Measurements from ENCODE around the gene PDE8B.
A peak's percentile ranks its signal among the peaks of the same experiment; 100 is the strongest.

Gene PDE8B

DNA sequence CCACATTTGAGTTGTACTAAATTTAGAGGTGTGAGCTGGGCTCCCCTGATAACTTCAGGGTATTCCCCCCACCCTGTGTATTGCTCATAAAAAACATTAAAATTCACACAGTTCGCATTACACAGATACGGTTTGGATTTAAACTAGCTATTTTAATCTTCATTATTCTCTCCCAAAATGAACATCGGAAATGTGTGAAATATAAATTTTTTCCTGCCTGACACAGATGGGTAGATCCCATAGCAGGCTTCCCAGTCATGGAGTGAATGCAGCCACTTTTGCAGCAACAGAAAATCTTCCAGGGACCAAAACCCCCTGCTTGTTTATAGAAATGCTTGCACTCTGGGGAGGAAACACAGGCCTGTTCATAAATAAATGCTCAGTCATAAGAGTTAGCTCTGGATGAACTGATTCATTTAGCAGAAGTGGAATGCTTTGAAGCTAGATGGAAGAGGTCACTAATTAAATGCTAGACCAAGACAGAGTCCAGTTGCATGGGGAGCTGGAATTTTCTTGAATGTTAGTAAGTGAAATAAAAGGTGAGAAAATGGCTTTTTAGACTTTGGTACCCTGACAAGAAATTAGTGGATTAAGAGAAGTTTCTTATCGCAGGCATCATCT lies 115.6 kb downstream of the PDE8B start:
- Mint-ChIP-seq H3K27me3 (peaks cover 7% of the 10 kb centered on the region), H3K4me3 (no peak overlapping the region), H3K4me1 (peaks cover 23% of the 10 kb centered on the region), H3K27ac (no peak overlapping the region), H3K9me3 (no peaks in the 10 kb centered on the region), H3K36me3 (ENCODE audit: low read depth) (no peaks in the 10 kb centered on the region)
- ATAC-seq (no peak), DNase-seq (no peak)

DNA sequence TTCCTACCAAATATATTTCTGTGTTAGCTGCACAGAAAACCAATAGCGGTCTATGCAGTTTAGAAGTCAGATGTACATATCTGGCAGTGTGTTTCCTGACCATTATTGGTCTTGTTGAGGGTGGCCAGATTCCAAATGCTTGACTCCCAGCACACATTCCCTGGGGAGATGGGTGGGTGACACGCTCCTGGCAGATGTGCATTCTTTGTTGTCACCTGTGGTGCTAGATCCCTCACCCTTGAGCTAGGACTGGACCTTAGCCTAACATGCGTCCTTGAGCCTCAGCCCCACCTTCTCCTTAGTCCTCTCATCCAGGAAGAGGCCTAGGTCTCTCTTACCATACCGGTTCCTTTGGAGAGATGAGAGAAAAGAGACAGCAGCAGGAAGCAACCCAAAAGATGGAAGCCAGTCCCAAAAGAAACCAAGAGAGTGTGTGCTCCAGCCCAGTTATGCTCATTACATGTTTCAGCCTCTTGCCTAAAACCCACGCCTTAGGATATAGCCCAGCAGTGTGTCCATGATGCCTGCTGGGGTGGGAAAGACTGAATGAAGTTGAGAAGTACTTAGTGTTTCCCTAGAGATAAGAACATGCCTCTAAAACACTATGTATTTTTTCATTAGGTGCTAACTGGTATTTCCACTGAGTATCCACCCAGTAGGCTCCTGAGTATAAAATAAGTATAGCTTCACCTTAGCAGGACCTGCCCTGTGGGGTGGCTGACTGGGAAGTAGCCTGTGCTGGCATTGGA lies 116.7 kb downstream of the PDE8B start:
- Mint-ChIP-seq H3K4me1 (peaks cover 23% of the 10 kb centered on the region), H3K4me3 (no peak overlapping the region), H3K9me3 (no peaks in the 10 kb centered on the region), H3K27me3 (peaks cover 10% of the 10 kb centered on the region), H3K27ac (no peak overlapping the region), H3K36me3 (ENCODE audit: low read depth) (no peaks in the 10 kb centered on the region)
- ATAC-seq (no peak), DNase-seq (no peak)

DNA sequence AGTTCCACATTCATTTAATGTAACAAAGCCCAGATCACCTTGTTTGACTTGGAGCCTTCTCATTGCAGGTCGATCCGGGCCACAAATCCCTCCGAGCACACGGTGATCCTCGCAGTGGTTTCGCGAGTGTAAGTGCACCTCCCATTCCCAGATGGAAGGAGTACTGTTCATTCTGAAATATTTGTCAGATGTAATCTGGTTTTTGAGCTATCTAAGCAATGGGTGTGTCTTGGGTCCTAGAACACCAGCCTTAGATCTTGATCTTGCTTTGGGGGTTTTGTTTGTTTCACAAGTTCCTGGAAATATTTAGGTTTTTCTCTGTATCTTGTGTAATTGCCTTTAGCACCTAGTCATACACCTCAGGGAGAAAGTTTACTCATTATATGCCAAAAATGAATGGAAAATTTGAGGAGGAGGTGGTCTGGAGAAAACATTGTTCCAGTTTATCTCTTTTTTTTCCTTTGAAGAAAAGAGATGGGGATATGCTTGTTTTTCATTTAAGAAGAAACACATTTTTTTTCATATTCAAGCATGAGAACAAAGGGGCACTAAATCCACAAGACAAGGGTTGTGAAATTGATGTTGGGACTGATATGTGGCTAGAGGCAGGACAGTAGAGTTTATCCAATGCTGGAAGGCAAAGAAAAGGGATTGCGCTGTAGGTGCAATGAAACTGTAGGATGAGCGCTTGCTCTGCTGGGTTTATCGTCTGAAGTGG lies 118.6 kb downstream of the PDE8B start:
- Mint-ChIP-seq H3K27me3 (peaks cover 6% of the 10 kb centered on the region), H3K9me3 (no peaks in the 10 kb centered on the region), H3K27ac (peak overlapping the region; percentile 61), H3K4me3 (peak overlapping the region; percentile 4), H3K36me3 (ENCODE audit: low read depth) (no peaks in the 10 kb centered on the region), H3K4me1 (peaks cover 23% of the 10 kb centered on the region)
- ATAC-seq (peak; percentile 83), DNase-seq (no peak)

DNA sequence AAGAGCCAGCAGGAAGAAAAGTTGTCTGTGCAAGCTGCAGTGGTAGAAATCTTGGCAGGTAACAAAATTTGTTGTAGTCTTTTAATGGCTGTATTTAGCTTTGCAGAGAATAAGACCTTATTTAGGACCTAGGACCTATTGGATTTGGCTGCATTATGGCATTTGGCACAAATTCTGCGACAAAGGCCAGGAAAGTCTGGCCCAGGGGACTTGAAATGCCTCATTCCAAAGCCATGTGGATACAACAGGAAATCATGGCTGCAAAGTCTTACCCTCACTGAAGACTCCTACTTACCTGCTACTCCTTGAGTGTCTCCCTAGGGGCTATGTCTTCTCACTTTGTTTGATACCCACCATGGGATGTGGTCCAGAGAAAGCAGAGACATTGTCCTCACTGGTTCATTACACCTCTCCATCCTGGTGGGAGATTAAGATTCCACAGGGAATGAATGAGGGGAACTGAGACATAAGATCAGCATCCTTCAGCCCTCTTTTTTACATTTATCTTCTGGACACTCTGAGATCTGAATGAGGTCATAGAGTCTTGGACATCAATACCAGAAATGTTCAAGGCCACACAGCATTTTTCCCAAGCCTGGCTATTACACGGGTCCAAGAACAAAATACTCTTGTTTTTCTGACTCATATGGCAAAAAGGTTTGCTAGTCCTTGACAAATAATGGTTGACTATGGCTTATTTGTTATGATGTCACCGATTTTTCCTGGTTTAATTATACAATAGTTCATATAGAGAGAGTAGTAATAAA lies 119.4 kb downstream of the PDE8B start:
- Mint-ChIP-seq H3K4me1 (peaks cover 23% of the 10 kb centered on the region), H3K36me3 (ENCODE audit: low read depth) (no peaks in the 10 kb centered on the region), H3K9me3 (no peaks in the 10 kb centered on the region), H3K27ac (peak overlapping the region; percentile 61), H3K4me3 (no peak overlapping the region), H3K27me3 (peaks cover 6% of the 10 kb centered on the region)
- ATAC-seq (no peak), DNase-seq (no peak)

DNA sequence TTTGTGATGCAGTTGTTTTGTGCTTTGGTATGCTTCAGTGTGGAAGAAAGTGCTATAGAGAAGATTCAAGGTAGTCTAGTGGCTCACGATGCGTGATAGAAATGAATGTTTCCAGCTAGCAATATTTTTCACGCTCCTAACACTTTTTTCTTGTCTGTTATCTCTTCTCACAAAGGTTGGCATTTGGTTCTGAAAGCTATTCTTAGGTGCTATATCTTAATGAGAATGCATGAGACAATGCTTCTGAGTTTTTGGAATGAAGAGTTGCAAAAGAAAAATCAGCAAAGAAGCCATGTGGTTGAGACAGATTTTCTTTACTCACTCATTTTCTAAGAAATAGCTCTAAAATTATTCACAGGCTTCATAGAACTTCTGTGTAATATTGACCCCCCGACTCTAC lies 122.6 kb downstream of the PDE8B start:
- Mint-ChIP-seq H3K27me3 (peaks cover 6% of the 10 kb centered on the region), H3K4me1 (peaks cover 20% of the 10 kb centered on the region), H3K4me3 (no peak overlapping the region), H3K27ac (no peak overlapping the region), H3K36me3 (ENCODE audit: low read depth) (no peaks in the 10 kb centered on the region), H3K9me3 (no peaks in the 10 kb centered on the region)
- DNase-seq (no peak), ATAC-seq (no peak)

DNA sequence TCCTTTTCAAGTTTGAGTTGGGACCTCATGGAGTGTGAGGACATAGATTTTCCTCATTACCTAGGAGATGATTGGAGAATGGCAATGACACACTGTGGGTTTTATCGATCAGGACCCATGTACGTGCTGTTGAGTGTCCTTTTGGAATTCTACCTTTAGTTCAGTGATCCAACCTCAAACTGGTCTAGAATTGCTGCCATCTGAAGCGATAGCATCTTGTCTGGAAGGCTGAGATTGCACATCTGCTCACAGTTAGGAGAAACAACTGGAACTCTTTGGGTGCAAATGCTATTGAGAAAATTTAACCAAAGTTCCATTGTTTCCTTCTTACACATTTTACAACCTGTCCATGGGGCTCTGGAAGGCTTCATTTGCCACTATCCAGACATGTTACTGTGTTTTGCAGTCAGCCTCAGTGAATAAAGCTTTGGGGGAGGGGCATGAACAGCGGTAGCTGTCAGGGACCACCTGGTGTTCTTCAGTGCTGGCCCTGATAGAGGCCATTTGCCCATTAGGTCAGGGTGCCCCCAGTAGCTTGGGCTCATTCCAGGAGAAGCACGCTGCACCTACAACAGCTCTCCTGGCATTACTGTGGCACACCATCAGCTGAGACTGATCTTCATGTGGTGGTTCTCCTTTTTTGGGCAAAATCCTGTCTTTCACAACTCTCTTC lies 123.1 kb downstream of the PDE8B start:
- Mint-ChIP-seq H3K27ac (no peak overlapping the region), H3K36me3 (ENCODE audit: low read depth) (no peaks in the 10 kb centered on the region), H3K4me1 (peaks cover 15% of the 10 kb centered on the region), H3K27me3 (peaks cover 6% of the 10 kb centered on the region), H3K4me3 (no peak overlapping the region), H3K9me3 (no peaks in the 10 kb centered on the region)
- ATAC-seq (no peak), DNase-seq (no peak)

DNA sequence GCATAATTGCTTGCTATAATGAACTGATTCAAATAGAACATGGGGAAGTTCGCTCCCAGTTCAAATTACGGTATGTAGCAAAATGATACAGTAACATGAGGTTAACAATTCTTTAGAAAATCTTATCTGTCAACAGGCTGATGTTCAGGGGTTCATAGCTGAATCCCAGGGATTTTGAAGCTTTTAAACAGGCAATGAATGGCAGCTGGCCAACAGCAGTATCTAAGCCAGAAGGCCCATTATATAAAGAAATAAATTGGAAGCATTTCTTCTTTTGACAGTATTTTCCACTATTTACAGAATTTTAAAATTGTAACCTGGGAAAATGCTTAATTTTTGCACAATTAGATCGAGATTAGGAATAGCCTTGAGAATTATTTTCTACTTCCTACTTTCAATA lies 126.8 kb downstream of the PDE8B start:
- H3K36me3 Mint-ChIP-seq (ENCODE audit: low read depth): no peaks in the 10 kb centered on the region
- H3K27ac Mint-ChIP-seq: no peak overlapping the region
- DNase-seq (no peak), ATAC-seq (no peak)
- H3K4me3 Mint-ChIP-seq: no peak overlapping the region
- no peaks in the 10 kb centered on the region for H3K4me1 Mint-ChIP-seq
- no peaks in the 10 kb centered on the region for H3K27me3 Mint-ChIP-seq
- H3K9me3 Mint-ChIP-seq: no peaks in the 10 kb centered on the region

DNA sequence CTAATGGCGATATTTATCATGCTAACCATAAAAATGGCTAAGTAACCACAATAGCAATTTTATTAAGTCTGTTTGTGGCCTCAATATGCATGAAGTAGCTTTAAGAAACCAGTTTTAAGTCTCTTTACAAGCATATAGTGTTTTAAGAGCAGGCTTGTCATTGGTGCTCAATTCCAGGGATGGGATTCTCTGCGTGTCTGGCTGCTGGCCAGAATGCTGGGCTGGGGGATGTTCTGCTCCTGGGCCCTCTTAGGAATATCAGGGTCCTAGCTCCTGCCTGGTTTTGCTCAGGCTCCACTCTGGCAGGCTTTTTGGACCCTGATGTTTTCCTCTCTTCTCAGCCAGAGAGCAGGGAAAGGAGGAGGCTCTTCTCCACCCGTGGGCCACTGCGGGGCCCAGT lies 127.2 kb downstream of the PDE8B start:
- DNase-seq (no peak), ATAC-seq (no peak)
- Mint-ChIP-seq H3K9me3 (no peaks in the 10 kb centered on the region), H3K27me3 (no peaks in the 10 kb centered on the region), H3K4me1 (no peaks in the 10 kb centered on the region), H3K4me3 (no peak overlapping the region), H3K27ac (no peak overlapping the region), H3K36me3 (ENCODE audit: low read depth) (no peaks in the 10 kb centered on the region)

DNA sequence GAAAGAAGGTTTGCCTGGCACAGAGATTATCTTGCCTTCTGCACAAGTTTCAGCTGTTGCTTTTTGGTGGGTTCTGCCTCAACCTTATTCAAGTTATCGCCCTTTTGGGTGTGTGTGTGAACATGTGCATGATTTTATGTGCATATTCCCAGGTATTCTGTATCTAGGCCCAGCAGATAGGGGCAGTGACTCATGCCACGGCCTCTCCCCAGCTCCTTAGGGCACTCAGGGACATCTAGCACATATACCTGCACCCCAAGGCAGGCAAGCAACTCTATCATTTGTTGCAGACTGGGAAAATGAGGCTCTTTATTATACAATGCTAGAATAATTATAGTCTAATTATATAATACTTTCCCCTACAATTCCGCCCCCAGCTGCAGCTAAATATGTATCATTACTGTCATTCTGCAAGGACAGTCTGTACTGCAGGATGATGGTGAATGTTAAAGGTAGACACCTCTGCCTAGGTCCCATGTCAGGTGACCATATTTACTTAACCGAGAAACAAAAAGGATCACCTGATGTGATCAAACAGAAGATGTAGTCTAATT lies 128.9 kb downstream of the PDE8B start:
- Mint-ChIP-seq H3K27me3 (no peaks in the 10 kb centered on the region), H3K4me3 (no peak overlapping the region), H3K9me3 (no peaks in the 10 kb centered on the region), H3K27ac (no peak overlapping the region), H3K36me3 (ENCODE audit: low read depth) (no peaks in the 10 kb centered on the region), H3K4me1 (no peaks in the 10 kb centered on the region)
- ATAC-seq (no peak), DNase-seq (no peak)

DNA sequence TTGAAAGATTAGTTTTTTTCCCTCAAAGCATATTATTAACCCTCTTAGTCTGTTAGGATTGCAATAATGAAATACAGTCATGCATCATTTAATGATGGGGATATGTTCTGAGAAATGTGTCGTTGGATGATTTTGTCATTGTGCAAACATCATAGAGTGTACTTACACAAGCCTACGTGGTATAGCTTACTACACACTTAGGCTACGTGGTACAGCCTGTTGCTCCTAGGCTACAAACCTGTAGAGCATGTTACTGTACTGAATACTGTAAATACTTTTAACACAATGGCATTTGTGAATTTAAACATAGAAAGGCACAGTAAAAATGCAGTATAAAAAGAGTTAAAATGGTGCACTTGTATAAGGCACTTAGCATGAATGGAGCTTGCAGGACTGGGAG lies 132.7 kb downstream of the PDE8B start:
- Mint-ChIP-seq H3K9me3 (no peaks in the 10 kb centered on the region), H3K4me3 (no peak overlapping the region), H3K4me1 (no peaks in the 10 kb centered on the region), H3K36me3 (ENCODE audit: low read depth) (no peaks in the 10 kb centered on the region), H3K27me3 (no peaks in the 10 kb centered on the region), H3K27ac (no peak overlapping the region)
- DNase-seq: no peak
- ATAC-seq: no peak

DNA sequence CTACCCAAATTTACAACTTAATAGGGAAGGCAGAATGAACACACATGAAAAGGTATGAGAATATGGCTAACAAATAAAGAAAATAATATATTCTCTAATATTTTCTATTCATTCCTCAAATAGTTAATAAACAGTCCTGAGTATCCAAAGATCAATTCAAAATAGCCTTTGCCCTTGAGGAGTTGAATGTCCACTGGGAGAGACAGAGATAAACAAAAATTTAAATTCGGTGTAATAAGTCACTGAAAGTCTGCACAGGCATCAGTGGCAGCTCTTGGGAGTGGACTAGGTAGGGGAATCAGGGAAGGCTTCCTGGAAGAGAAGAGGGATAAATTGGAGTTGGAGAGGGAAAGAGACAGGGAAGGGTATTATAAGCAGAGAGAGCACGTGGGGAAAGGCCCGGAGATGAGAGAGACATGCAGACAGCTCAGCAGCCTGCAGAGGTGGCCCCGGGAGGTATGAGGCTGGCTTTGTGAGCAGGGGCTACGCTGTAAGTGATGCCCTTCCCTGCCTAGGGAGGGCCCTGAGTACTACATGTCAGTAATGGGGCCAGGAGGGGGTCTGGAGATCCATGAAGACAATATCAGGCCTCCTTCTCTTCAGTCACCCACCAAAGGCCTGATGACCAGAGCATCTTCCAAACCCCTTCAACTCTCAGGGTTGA lies 137.1 kb downstream of the PDE8B start:
- H3K4me1 Mint-ChIP-seq: no peaks in the 10 kb centered on the region
- no peaks in the 10 kb centered on the region for H3K36me3 Mint-ChIP-seq (ENCODE audit: low read depth)
- H3K27ac Mint-ChIP-seq: no peak overlapping the region
- no peak overlapping the region for H3K4me3 Mint-ChIP-seq
- no peaks in the 10 kb centered on the region for H3K9me3 Mint-ChIP-seq
- no peaks in the 10 kb centered on the region for H3K27me3 Mint-ChIP-seq
- DNase-seq: no peak
- ATAC-seq: no peak

DNA sequence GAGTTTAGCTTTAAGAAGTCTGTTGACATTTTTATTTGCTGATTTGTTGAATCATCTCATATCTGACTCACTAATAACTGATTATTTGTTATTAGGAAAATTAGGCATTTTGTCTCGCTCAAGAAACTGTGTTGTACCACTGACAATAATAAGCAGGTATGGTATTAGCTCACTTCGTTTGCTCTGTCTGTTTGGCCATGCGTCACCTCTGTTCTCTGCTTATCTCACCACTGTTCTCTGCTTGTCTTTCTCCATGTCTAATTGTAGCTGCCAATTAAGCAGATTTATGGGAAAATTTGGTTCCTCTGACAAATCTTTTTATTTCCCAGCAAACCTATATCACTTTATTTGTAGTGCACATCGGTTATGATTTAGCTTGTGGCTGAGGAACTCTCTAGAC lies 142.8 kb downstream of the PDE8B start:
- no peak overlapping the region for H3K4me3 Mint-ChIP-seq
- H3K36me3 Mint-ChIP-seq (ENCODE audit: low read depth): no peaks in the 10 kb centered on the region
- no peaks in the 10 kb centered on the region for H3K27me3 Mint-ChIP-seq
- no peaks in the 10 kb centered on the region for H3K9me3 Mint-ChIP-seq
- ATAC-seq: no peak
- DNase-seq: no peak
- H3K4me1 Mint-ChIP-seq: peaks cover 13% of the 10 kb centered on the region
- no peak overlapping the region for H3K27ac Mint-ChIP-seq

DNA sequence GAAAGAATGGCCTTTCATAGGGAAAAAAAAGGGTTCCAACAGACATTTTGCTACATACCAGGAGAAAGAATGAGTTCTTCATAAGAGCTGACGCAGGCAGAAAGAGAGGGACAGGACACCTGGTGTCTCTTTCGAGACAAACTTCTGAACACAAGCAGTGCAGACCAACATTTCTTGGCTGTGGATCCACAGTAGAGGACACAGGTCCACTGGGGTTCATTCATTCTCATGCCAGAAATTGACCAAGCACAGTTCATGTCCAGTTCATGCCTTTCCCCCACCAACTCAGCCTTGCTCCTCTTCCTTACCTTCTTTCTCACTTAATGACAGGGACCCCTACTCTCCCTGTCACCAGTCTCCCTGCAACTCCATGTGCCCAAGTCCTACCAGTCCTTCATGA lies 144.0 kb downstream of the PDE8B start:
- Mint-ChIP-seq H3K27me3 (no peaks in the 10 kb centered on the region), H3K4me1 (peaks cover 13% of the 10 kb centered on the region), H3K9me3 (no peaks in the 10 kb centered on the region), H3K4me3 (no peak overlapping the region), H3K36me3 (ENCODE audit: low read depth) (no peaks in the 10 kb centered on the region), H3K27ac (no peak overlapping the region)
- DNase-seq (no peak), ATAC-seq (no peak)

DNA sequence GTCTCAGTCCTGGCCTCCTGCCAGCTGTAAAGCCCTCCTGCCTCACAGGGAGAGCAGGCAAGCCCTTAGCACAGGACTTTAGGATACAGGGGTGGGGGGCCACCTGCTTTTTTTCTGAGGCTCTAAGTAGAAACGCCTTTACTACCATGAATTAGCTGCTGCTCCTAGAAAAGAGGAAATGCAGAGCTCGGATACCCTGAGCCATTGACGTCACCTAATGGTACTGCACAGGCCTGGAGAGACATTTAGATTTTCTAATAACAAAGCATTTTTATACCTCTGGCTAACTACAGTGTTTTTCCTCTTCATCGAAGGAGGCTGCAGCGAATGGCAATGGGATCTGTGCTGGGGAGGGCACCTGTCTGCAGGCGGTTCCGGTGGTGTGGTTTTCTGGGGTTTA lies 144.6 kb downstream of the PDE8B start:
- ATAC-seq: no peak
- H3K27ac Mint-ChIP-seq: no peak overlapping the region
- H3K27me3 Mint-ChIP-seq: no peaks in the 10 kb centered on the region
- DNase-seq: no peak
- H3K4me1 Mint-ChIP-seq: peaks cover 13% of the 10 kb centered on the region
- H3K36me3 Mint-ChIP-seq (ENCODE audit: low read depth): no peaks in the 10 kb centered on the region
- H3K4me3 Mint-ChIP-seq: no peak overlapping the region
- no peaks in the 10 kb centered on the region for H3K9me3 Mint-ChIP-seq

All from activated naive CD8-positive, alpha-beta T cell treated with anti-CD3 and anti-CD28 coated beads, Interleukin-2, amount 50 U/mL, for 24 hours (primary cell).